Amniotic stem cell (primary cell): ENCODE measurements around the gene ISOC1.

Experiments used
- DNase-seq: peaks from one replicate; lab custom pipeline; 2025; lab: John Stamatoyannopoulos, UW

The ISOC1 gene

DNA sequence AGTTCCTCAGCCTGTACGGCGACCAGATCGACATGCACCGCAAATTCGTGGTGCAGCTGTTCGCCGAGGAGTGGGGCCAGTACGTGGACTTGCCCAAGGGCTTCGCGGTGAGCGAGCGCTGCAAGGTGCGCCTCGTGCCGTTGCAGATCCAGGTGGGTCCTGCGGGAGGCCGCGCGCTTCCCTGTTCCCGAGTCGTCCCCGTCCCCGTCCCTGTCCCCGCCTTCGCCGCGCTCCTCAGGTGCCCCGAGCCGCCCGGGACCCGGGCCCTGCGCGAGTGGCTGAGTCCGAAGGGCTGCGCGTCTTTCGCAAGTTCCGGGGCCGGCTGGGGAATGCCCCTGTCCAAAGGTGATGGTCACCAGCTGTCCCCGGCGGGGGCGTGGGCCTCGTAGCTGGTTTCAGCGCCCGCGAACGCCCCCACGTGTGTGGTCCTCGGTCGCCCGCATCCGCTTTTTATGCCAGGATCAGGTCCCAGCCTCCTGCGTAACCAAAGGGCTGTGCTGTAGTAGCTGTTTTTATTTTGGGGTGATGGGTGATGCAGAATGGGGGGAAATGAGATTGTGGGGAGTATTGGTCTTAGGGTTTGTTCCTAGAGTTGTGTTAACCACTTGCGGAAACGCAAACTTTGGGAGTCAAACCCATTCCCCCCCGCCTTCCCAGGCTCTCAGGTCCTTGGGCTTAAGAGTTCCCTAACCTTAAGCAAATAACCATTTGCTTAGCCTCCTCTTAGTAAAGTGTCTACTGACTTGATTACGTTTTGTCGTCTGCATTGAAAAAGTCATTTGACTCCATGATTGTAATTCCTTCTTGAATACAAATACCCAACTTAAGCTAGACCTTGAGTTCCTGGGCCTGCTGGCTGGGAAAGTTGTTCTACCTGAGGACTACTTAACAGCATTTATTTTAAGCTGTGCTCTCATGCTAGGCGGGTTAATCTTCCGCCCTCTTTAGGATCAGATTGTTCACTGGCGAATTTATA is 663 bp downstream of the ISOC1 start:
- peak; percentile 13 for DNase-seq

DNA sequence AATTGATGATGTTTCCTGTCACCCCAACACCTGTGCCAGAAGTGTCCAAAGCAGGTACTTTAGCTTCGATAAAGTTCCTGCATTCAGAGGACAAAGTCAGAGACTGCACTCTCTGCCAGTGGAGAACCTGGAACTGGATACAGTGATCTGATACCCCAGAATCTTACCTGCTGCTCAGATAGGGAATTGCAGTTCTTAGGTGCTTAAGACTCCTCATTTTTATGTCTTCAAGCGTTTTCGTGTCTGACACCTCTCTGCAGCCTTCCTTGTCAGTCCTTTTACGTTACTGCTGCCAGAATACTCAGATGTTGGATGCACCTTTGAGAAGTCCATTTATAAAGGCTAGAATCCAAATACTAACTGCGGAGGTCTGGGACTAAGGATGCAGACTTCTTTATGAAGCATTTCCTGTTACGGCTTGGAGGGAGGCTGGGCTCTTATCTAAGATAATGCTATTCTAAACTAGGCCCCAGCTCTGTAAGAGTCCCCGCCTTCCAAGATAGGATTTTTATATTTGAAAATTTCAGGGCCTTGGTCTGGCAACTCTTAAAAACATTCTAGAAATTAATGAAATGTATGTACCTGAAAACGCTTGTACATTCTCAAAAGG is 1.9 kb downstream of the ISOC1 start:
- DNase-seq, result no peak

DNA sequence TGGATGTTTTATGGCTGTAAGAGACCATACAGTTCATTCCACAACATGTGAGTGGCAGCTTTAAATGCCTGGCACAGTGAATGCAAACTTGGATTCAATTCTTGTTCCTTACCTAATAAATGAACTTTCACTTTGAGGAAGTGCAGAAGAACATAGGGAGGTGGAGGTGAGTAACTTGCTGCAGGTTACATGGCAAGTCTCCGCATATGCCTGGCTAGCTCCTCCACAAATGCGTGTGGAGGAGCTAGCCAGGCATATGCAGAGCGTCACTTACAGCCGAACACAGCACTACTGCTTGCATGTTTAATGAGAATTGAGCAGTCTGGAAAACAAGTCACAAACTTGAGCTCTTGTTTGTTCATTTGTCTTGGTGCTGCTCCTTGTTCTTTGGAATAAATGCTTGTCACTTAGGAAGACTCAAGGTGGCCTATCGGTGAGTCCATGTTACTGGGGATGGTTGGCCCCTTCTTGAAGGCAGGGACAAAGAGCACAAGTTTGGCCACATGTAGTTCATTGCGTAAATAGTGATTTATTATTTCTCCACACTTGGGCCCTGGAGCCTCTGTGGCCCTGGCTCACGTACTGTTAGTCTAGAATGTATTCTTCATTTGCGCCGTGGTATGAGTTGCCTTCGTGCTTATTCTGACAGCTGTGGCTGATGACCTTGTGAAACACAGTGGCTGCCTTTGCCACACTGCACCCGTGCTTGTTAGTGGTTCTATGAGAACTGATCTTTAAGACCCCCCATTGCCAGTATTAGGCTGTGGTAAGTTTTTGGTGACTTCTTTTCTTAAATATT is 3.1 kb downstream of the ISOC1 start:
- no peak for DNase-seq

DNA sequence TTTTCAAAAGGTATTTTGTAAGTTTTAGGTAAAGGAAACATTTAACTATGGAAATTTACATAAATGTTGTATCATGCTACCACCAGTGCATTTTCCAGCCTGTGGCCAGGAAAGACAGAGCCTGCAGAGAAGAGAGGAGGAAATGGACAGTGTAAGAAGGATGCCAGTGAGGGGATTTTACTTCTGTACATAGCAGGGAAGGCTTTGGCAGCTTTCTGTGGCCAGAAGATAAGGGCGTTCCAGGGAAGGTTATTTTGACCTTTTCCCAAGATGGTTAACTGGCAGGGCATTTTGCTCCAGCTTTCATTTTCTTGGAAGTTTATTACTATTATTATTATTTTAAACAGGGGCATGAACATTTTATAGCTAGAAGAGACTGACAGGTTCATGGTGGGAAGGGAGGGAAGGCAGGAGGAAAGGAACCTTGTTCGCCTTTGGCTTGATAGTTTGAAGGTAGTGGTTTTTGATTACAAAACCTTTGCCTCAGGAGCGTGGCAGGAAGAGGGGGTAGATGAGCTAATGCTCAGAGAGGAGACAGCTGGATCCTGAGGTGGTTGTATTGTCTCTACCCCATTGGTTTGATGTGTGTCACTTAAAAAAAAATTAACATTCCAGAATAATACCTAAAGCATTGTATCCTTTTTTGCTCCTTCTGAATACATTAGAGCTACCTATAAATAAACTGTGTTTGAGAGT is 4.1 kb downstream of the ISOC1 start:
- no peak for DNase-seq

DNA sequence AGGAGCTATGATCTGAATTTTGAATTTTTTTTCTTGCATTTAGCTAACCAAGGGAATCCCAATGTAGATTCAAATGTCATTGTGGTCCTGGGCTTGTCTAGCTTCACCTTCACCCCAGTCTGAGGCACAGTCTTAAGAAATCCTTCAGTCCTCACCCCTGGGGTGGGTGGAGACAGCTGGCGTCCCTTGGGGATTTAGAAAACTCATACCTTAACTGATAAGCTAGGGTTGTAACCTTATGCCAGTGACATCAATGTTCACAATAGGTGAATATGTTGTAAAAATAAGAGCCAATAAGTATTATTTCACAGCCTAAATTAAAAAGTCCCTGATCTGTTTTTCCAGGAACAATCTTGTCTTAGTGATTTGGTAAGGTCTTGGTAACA is 4.6 kb downstream of the ISOC1 start:
- no peak for DNase-seq

DNA sequence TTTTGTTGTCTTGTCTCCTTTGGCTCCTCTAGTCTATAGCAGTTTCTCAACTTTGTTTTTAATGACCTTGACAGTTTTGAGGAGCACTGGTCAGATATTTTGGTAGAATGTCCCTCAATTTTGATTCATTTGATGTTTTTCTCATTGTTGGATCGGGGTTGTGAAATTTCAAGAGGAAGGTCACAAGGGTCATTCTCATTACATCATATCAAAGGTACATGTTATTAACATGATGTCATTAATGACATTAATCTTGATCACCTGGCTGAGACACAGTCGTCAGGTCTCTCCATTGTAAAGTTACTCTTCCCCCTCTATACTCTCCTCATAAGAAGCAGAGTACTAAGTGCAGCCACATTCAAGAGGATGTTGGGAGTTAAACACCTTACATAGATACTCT is 7.2 kb downstream of the ISOC1 start:
- no peak for DNase-seq

- DNase-seq, result no peak
These were observed 8.8 kb downstream of the ISOC1 start for GRCh38 chr5:129103397-129103796.

DNA sequence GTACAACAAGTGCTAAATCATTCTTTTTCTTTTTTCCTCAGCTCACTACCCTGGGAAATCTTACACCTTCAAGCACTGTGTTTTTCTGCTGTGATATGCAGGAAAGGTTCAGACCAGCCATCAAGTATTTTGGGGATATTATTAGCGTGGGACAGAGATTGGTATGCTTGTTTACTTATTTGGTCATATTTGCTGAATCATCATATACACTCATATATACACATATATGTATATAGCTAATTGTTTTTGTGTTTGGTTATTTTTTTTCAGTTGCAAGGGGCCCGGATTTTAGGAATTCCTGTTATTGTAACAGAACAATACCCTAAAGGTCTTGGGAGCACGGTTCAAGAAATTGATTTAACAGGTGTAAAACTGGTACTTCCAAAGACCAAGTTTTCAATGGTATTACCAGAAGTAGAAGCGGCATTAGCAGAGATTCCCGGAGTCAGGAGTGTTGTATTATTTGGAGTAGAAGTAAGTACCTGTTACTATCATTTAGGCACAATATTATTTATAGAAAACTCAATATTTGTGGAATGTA is 10.4 kb downstream of the ISOC1 start:
- no peak for DNase-seq

DNA sequence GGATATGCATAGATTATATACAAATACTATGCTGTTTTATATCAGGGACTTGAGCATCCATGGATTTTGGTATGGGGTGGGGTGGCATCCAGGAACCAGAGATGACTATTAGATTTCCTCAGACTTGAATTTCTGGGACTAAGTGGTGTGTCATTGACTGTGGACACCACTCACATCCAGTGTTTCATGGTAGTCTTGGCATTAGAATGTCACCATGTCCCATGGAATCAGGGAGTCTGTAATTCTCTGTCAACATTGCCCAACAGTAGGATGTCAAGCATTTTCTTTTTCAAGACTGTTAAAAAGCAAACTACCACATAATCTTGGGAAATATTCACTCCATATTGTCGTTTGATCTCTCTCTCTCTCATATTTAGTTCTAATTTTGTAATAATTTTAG is 13.1 kb downstream of the ISOC1 start:
- no peak for DNase-seq

DNA sequence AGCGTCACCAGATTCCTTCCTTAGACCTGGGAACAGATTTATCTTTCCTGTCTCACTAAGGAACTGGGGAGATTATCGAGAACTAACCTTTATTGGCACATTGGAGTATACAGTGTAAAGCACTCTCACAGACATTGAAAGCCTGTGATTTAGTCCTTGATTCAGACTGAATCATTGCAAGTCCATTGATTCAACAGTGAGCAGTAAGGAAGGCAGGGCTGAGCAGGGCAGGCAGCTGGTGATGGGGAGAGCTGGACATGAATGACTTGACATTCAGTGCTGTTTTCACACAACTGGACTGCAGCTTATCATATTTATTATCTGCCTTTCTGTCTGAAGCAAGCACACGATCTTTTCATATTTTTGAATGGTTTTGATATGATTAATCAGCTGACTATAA is 16.2 kb downstream of the ISOC1 start:
- no peak for DNase-seq

- DNase-seq, result no peak
These were observed 16.8 kb downstream of the ISOC1 start for GRCh38 chr5:129111351-129111750.

DNA sequence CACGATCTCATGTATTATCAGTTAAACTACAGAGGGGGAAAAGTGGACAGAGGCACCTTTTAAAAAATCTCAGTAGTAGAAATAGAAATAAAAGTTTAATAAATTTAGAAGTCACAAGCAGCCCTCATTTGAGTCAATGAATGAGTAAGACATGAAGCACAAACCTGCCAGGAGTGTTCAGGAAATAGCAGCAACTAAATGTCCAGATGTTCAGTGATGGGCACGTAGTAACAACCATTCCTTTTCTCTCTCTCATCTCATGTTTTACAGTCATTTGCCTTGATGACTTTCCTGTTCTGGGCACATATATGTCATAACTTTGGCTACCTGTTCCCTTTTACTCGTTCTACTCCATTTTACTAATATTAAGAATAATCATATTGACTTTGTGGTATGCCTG is 17.7 kb downstream of the ISOC1 start:
- no peak for DNase-seq

- DNase-seq, result no peak
These were observed 19.3 kb downstream of the ISOC1 start for GRCh38 chr5:129113867-129114266.

- DNase-seq, result no peak
These were observed 20.1 kb downstream of the ISOC1 start for GRCh38 chr5:129114539-129115193.

DNA sequence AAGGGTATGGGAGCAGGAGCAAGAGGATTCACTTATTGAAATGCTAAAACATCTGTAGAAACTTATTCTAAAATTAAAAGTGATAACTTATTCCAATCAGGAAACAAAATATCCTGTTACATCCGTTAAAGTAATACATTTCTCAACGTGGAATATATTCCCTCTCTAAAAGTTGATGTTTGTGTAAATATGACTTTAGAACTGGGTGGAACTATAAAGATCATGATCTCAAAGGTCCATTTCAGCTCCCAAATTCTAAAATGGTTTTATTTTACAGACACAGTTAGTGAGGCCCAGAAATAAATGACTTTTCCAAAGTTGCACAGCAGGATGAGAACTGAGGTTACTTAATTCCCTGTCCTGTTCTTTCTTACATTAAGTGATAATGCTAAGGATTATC is 21.1 kb downstream of the ISOC1 start:
- no peak for DNase-seq

DNA sequence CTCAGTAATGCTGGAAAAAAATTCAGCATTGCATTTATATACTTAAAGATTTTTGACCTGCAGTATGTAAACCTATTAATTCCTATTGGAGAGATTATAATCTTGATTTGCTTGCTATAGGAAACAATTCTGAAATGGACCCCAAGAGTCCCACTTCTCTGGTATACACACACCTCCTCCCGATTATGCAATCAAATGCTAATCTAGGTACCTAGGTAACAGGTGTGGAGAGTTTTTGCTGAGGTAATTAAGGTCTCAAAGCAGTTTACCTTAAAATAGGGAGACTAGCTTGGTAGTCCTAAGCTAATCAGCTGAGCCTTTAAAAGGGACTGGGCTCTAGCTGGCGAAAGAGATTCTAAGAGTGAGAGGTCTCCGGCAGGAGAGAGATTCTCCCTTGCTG is 22.2 kb downstream of the ISOC1 start:
- no peak for DNase-seq

- no peak for DNase-seq
These were observed 23.9 kb downstream of the ISOC1 start for GRCh38 chr5:129118405-129118804.

- DNase-seq, result no peak
These were observed 24.3 kb downstream of the ISOC1 start for GRCh38 chr5:129118826-129119225.

GRCh38 chr5:129120158-129120581 is 25.6 kb downstream of the ISOC1 start:
- no peak for DNase-seq

- no peak for DNase-seq
These were observed 28.0 kb downstream of the ISOC1 start for GRCh38 chr5:129122560-129122959.

GRCh38 chr5:129124608-129125007 is 30.1 kb downstream of the ISOC1 start:
- no peak for DNase-seq
